ENCODE results near the gene ASAP2. TPM values are rescaled to one million over a fixed set of nuclear protein-coding genes. Genes with fewer than 3 reads are reported as not detected.
A peak's percentile ranks its signal among the peaks of the same experiment; 100 is the strongest.

Gene ASAP2
- total RNA-seq, 1 experiment from 2014 or later, result 12.6 TPM

DNA sequence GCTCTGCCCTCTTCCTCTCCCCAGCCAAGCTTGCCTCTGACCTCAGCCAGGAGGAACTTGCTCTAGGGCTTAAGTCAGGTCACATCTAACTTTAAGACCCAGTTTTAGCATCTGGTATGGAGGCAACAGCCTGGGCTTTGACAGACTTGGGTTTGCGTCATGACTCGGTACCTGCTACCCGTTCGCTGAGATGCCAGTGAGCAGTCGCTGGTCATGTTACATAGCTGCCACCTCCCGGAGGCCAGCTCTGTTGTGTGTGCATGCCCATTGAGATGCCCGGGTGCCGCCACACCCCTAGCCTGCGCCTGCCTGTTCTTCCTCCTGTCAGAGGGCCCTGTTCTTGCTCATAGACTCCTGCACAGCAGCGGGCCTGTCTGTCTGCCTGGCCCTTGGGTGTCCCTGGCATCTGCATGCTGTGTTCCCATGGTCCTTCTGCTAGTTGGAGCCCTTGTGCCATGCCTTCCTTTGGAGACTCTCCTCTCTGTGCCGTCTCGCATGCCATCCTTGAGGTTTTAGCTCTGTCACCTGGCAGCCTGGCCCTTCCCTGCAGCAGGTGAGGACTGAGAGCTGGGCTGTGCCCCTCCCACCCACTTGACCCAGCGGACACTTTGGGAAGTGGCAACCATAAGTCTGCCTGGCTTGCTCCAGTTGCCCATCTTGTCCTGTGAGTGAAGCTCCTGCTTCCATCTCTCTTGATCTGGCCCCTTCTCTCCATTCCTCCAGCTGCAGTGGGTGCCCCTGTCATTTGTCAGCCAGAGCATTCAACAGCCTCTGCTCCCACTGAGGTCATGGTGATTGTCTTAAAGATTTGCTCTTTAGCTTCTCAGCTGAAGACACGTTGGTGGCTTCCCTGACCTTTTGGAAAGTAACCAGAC, 24.9 kb downstream of the ASAP2 start:
- Histone ChIP-seq H2BK20ac (ENCODE audit: low read depth, low read length, poor library complexity, severe bottlenecking) (no peak overlapping the region), H3K23me2 (ENCODE audit: insufficient read length, low read depth, low read length, poor library complexity, severe bottlenecking) (no peaks in the 10 kb centered on the region), H3K79me1 (ENCODE audit: insufficient read depth, low read depth, low read length, poor library complexity, severe bottlenecking) (no peaks in the 10 kb centered on the region), H3K4ac (ENCODE audit: low read depth, low read length) (no peak overlapping the region), H4K20me1 (ENCODE audit: control insufficient read depth, insufficient read depth, insufficient read length) (no peaks in the 10 kb centered on the region), H3K79me2 (ENCODE audit: insufficient read depth, low read length) (0 out of 2 replicates have a peak, but pooled peaks cover 2% of the 10 kb centered on the region), H3K27ac (ENCODE audit: insufficient read length, low read depth, low read length) (no peak overlapping the region), H4K91ac (ENCODE audit: insufficient read length, low read depth, low read length) (no peak overlapping the region), H2BK120ac (ENCODE audit: low read depth, low read length, poor library complexity, severe bottlenecking) (no peak overlapping the region), H3K4me1 (ENCODE audit: insufficient read depth, low read length) (no peaks in the 10 kb centered on the region; the same call in 1 of the 2 replicates), H3K9me3 (ENCODE audit: control insufficient read depth, low read depth, low read length) (no peaks in the 10 kb centered on the region), H3T11ph (ENCODE audit: low read length) (no peak overlapping the region), H3K23ac (ENCODE audit: insufficient read length, low read depth, low read length) (no peak overlapping the region), H2BK5ac (ENCODE audit: insufficient read length, low read length) (no peak overlapping the region), H2AK5ac (ENCODE audit: insufficient read length, low read length) (no peak overlapping the region), H3K9ac (ENCODE audit: extremely low read depth, insufficient read length, low read length) (no peak overlapping the region), H2BK12ac (ENCODE audit: insufficient read length, low read depth, low read length) (no peak overlapping the region), H3K27me3 (ENCODE audit: insufficient read depth, low read length) (no peaks in the 10 kb centered on the region), H4K8ac (replicated peaks; ENCODE audit: insufficient read length, low read depth, low read length) (no peak overlapping the region), H2BK15ac (ENCODE audit: low read depth, low read length) (no peak overlapping the region), H3K4me2 (ENCODE audit: insufficient read depth, insufficient read length, low read length) (no peak overlapping the region), H4K5ac (ENCODE audit: insufficient read length, low read depth, low read length) (no peak overlapping the region), H2AFZ (ENCODE audit: low read length) (no peak overlapping the region), H3K56ac (ENCODE audit: insufficient read length, low read depth, low read length) (no peak overlapping the region), H3K18ac (ENCODE audit: insufficient read length, low read depth, low read length) (no peak overlapping the region), H3K14ac (ENCODE audit: insufficient read depth, low read length) (no peak overlapping the region; the same call in 1 of the 2 replicates)
- peaks cover 49 to 51% of the 10 kb centered on the region in 2 experiments for H3K4me1 Mint-ChIP-seq
- no peak overlapping the region for H3K4me3 Mint-ChIP-seq
- peak overlapping the region in 1 of 3 experiments; percentile 34; a peak in 1 of 7 replicates for H3K27ac Mint-ChIP-seq
- WGBS (ENCODE audit: extremely low coverage, insufficient read length, low lambda C conversion rate), result no CpG with 5 or more reads among the region's 14 CpGs
- H3K27me3 Mint-ChIP-seq (ENCODE audit: low read depth), result no peaks in the 10 kb centered on the region
- no peak for DNase-seq
- TF ChIP-seq, protein P1, sequence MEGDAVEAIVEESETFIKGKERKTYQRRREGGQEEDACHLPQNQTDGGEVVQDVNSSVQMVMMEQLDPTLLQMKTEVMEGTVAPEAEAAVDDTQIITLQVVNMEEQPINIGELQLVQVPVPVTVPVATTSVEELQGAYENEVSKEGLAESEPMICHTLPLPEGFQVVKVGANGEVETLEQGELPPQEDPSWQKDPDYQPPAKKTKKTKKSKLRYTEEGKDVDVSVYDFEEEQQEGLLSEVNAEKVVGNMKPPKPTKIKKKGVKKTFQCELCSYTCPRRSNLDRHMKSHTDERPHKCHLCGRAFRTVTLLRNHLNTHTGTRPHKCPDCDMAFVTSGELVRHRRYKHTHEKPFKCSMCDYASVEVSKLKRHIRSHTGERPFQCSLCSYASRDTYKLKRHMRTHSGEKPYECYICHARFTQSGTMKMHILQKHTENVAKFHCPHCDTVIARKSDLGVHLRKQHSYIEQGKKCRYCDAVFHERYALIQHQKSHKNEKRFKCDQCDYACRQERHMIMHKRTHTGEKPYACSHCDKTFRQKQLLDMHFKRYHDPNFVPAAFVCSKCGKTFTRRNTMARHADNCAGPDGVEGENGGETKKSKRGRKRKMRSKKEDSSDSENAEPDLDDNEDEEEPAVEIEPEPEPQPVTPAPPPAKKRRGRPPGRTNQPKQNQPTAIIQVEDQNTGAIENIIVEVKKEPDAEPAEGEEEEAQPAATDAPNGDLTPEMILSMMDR (conservative IDR thresholded peaks at IDR 0.05), result no peak
- H3K9me3 Mint-ChIP-seq, result no peaks in the 10 kb centered on the region
- H3K36me3 Mint-ChIP-seq (ENCODE audit: insufficient read depth in 1 of 3, low read depth in 3 of 3), result no peaks in the 10 kb centered on the region

All from H9 (cell line).